ENCODE data around the gene UBE2G1. TPM values are rescaled to one million over a fixed set of nuclear protein-coding genes. Genes with fewer than 3 reads are reported as not detected.

The UBE2G1 gene
- total and polyA plus RNA-seq, 10 of the 15 experiments (the other 5 are each of a cell fraction or from before 2014, with no cell fraction given), result 24.4 to 139 (median 77.4) TPM

DNA sequence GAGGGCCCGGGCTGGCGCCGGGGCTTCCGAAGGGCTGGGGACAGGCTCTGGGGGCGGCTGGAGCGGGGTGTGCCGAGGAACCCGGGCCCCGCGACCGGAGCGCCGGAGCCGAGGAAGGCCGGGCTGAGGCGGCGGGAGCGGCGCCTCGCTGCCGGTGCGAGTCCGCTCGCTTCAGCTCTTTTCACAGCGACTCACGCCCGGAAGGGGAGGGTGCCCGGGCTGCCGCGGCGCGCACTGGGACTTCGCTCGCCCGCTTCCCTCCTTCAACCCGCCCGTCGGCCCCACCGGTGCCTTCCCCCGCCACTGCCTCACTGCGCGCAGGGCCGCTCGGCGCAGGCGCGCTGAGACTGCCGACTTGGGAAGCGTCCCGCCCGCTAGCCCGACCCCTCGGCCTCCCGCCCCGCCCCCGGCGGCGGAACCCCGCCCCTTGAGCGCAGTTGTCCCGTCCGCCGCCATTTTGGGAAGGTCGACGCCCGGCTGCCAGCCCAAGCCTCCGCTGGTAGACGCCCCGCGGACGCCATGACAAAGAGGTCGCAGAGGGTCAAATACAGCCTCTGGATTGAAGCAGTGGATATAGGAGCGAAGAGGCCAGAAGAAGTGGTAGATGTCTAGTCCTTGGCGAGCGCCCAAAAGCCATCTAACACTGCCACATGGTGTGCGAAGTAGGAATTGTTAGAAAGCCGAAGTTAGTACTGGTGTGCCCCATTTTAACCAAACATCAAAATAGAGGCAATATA, at the start of gene UBE2G1 (continued):
- TF ChIP-seq, protein P1, sequence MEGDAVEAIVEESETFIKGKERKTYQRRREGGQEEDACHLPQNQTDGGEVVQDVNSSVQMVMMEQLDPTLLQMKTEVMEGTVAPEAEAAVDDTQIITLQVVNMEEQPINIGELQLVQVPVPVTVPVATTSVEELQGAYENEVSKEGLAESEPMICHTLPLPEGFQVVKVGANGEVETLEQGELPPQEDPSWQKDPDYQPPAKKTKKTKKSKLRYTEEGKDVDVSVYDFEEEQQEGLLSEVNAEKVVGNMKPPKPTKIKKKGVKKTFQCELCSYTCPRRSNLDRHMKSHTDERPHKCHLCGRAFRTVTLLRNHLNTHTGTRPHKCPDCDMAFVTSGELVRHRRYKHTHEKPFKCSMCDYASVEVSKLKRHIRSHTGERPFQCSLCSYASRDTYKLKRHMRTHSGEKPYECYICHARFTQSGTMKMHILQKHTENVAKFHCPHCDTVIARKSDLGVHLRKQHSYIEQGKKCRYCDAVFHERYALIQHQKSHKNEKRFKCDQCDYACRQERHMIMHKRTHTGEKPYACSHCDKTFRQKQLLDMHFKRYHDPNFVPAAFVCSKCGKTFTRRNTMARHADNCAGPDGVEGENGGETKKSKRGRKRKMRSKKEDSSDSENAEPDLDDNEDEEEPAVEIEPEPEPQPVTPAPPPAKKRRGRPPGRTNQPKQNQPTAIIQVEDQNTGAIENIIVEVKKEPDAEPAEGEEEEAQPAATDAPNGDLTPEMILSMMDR (IDR thresholded peaks at IDR 0.05 in 2 of 3, conservative IDR thresholded peaks at IDR 0.05 in 1 of 3; ENCODE audit: control insufficient read depth in 2 of 3, extremely low read depth in 1 of 3, insufficient read depth in 1 of 3, low read depth in 3 of 3, low read length in 3 of 3), result peak; percentile 26 to 50 (median 34); a peak in 4 of 6 replicates
- TF ChIP-seq MYC (IDR thresholded peaks at IDR 0.05; ENCODE audit: insufficient read depth, insufficient read length, insufficient replicate concordance, low read length, severe bottlenecking) (no peak), NFXL1 (IDR thresholded peaks at IDR 0.05; ENCODE audit: borderline replicate concordance) (no peak), POLR2AphosphoS5 (IDR thresholded peaks at IDR 0.05; ENCODE audit: low read length) (peak; percentile 89), RUNX3 (IDR thresholded peaks at IDR 0.05; ENCODE audit: low read length) (peak; percentile 35; the same call in 1 of the 2 replicates), SMARCA5 (IDR thresholded peaks at IDR 0.05) (peak; percentile 71), FOS (IDR thresholded peaks at IDR 0.05; ENCODE audit: borderline replicate concordance, extremely low read depth, insufficient read length) (no peak), CREB1 (IDR thresholded peaks at IDR 0.05; ENCODE audit: low read depth) (no peak), SREBF2 (IDR thresholded peaks at IDR 0.05; ENCODE audit: low read length) (no peak), RELA (IDR thresholded peaks at IDR 0.05; ENCODE audit: borderline replicate concordance, partially characterized antibody) (peak; percentile 35), TAF1 (IDR thresholded peaks at IDR 0.05; ENCODE audit: borderline replicate concordance, low read depth, low read length) (peak; percentile 84), ZNF274 (IDR thresholded peaks at IDR 0.05; ENCODE audit: insufficient read depth, insufficient read length) (no peak), CREM (IDR thresholded peaks at IDR 0.05; ENCODE audit: low read depth) (no peak), SRF (IDR thresholded peaks at IDR 0.05; ENCODE audit: low read depth in 2 of 2, low read length in 2 of 2) (no peak)
- TF ChIP-seq, protein P2, sequence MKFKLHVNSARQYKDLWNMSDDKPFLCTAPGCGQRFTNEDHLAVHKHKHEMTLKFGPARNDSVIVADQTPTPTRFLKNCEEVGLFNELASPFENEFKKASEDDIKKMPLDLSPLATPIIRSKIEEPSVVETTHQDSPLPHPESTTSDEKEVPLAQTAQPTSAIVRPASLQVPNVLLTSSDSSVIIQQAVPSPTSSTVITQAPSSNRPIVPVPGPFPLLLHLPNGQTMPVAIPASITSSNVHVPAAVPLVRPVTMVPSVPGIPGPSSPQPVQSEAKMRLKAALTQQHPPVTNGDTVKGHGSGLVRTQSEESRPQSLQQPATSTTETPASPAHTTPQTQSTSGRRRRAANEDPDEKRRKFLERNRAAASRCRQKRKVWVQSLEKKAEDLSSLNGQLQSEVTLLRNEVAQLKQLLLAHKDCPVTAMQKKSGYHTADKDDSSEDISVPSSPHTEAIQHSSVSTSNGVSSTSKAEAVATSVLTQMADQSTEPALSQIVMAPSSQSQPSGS (IDR thresholded peaks at IDR 0.05; ENCODE audit: low read length), result no peak
- TF ChIP-seq, protein P3, sequence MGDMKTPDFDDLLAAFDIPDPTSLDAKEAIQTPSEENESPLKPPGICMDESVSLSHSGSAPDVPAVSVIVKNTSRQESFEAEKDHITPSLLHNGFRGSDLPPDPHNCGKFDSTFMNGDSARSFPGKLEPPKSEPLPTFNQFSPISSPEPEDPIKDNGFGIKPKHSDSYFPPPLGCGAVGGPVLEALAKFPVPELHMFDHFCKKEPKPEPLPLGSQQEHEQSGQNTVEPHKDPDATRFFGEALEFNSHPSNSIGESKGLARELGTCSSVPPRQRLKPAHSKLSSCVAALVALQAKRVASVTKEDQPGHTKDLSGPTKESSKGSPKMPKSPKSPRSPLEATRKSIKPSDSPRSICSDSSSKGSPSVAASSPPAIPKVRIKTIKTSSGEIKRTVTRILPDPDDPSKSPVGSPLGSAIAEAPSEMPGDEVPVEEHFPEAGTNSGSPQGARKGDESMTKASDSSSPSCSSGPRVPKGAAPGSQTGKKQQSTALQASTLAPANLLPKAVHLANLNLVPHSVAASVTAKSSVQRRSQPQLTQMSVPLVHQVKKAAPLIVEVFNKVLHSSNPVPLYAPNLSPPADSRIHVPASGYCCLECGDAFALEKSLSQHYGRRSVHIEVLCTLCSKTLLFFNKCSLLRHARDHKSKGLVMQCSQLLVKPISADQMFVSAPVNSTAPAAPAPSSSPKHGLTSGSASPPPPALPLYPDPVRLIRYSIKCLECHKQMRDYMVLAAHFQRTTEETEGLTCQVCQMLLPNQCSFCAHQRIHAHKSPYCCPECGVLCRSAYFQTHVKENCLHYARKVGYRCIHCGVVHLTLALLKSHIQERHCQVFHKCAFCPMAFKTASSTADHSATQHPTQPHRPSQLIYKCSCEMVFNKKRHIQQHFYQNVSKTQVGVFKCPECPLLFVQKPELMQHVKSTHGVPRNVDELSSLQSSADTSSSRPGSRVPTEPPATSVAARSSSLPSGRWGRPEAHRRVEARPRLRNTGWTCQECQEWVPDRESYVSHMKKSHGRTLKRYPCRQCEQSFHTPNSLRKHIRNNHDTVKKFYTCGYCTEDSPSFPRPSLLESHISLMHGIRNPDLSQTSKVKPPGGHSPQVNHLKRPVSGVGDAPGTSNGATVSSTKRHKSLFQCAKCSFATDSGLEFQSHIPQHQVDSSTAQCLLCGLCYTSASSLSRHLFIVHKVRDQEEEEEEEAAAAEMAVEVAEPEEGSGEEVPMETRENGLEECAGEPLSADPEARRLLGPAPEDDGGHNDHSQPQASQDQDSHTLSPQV (IDR thresholded peaks at IDR 0.05), result peak; percentile 100
- TF ChIP-seq, protein P4, sequence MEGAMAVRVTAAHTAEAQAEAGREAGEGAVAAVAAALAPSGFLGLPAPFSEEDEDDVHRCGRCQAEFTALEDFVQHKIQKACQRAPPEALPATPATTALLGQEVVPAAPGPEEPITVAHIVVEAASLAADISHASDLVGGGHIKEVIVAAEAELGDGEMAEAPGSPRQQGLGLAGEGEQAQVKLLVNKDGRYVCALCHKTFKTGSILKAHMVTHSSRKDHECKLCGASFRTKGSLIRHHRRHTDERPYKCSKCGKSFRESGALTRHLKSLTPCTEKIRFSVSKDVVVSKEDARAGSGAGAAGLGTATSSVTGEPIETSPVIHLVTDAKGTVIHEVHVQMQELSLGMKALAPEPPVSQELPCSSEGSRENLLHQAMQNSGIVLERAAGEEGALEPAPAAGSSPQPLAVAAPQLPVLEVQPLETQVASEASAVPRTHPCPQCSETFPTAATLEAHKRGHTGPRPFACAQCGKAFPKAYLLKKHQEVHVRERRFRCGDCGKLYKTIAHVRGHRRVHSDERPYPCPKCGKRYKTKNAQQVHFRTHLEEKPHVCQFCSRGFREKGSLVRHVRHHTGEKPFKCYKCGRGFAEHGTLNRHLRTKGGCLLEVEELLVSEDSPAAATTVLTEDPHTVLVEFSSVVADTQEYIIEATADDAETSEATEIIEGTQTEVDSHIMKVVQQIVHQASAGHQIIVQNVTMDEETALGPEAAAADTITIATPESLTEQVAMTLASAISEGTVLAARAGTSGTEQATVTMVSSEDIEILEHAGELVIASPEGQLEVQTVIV (IDR thresholded peaks at IDR 0.05; ENCODE audit: borderline replicate concordance, partially characterized antibody), result no peak
- TF ChIP-seq, protein P5, sequence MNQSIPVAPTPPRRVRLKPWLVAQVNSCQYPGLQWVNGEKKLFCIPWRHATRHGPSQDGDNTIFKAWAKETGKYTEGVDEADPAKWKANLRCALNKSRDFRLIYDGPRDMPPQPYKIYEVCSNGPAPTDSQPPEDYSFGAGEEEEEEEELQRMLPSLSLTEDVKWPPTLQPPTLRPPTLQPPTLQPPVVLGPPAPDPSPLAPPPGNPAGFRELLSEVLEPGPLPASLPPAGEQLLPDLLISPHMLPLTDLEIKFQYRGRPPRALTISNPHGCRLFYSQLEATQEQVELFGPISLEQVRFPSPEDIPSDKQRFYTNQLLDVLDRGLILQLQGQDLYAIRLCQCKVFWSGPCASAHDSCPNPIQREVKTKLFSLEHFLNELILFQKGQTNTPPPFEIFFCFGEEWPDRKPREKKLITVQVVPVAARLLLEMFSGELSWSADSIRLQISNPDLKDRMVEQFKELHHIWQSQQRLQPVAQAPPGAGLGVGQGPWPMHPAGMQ (IDR thresholded peaks at IDR 0.05; ENCODE audit: borderline replicate concordance), result no peak
